GM18508 (cell line): ENCODE data around the gene PRR13.
"Not testable (repeated sequence)": the region's sequence is repeated elsewhere in the genome, so short reads cannot be mapped to it uniquely, and the experiment has no call there.

ENCODE experiments used
- ATAC-seq: cut with Tn5 transposase; IDR thresholded peaks from one replicate; pipeline ENCODE4 v1.9.1; 2021; ENCODE audit warnings: moderate number of reproducible peaks; ENCODE audit not compliant: insufficient read depth, unreplicated experiment

Gene PRR13

GRCh38 chr12:53431187-53431586 is 10.3 kb upstream of the PRR13 start:
- ATAC-seq = no peak

- ATAC-seq = not testable (repeated sequence)
Measured at GRCh38 chr12:53435326-53435725, 6.2 kb upstream of the PRR13 start.

- ATAC-seq = not testable (repeated sequence)
Measured at GRCh38 chr12:53439582-53439981, 2.0 kb upstream of the PRR13 start.

GRCh38 chr12:53443955-53444354 is 2.4 kb downstream of the PRR13 start:
- ATAC-seq = no peak

- not testable (repeated sequence) for ATAC-seq
Measured at GRCh38 chr12:53444593-53445325, 3.2 kb downstream of the PRR13 start.

GRCh38 chr12:53450936-53451335 is 9.4 kb downstream of the PRR13 start:
- no peak for ATAC-seq

- peak; percentile 89 for ATAC-seq
Measured at GRCh38 chr12:53451661-53452158, 10.2 kb downstream of the PRR13 start, which contains the start of gene PCBP2. TSS of gene PCBP2 (plus strand) at chr12:53452102. CDS start at chr12:53454801, 2,699 bp downstream.

- no peak for ATAC-seq
Measured at GRCh38 chr12:53452159-53453077, 10.9 kb downstream of the PRR13 start.

- ATAC-seq = no peak
Measured at GRCh38 chr12:53453953-53454640, 12.6 kb downstream of the PRR13 start.

GRCh38 chr12:53454707-53455106 is 13.2 kb downstream of the PRR13 start:
- no peak for ATAC-seq

- ATAC-seq = no peak
Measured at GRCh38 chr12:53456654-53457366, 15.3 kb downstream of the PRR13 start.

- ATAC-seq = no peak
Measured at GRCh38 chr12:53459097-53459496, 17.6 kb downstream of the PRR13 start.

- no peak for ATAC-seq
Measured at GRCh38 chr12:53461059-53461458, 19.5 kb downstream of the PRR13 start.

- ATAC-seq = no peak
Measured at GRCh38 chr12:53461591-53461990, 20.1 kb downstream of the PRR13 start.

GRCh38 chr12:53462935-53463334 is 21.4 kb downstream of the PRR13 start:
- no peak for ATAC-seq

- ATAC-seq = no peak
Measured at GRCh38 chr12:53463802-53464560, 22.4 kb downstream of the PRR13 start.

GRCh38 chr12:53464685-53465418 is 23.3 kb downstream of the PRR13 start:
- ATAC-seq = no peak

GRCh38 chr12:53465679-53466078 is 24.1 kb downstream of the PRR13 start:
- ATAC-seq = no peak
